ENCODE measurements around the gene CMTM6. TPM values are rescaled to one million over a fixed set of nuclear protein-coding genes. Genes with fewer than 3 reads are reported as not detected.
"Not testable (repeated sequence)": the region's sequence is repeated elsewhere in the genome, so short reads cannot be mapped to it uniquely, and the experiment has no call there.

The CMTM6 gene
- total RNA-seq, 1 experiment from 2014 or later: 100 TPM

GRCh38 chr3:32466808-32467207 is 35.8 kb downstream of the CMTM6 start:
- DNase-seq (ENCODE audit: low spot score): not testable (repeated sequence)

- not testable (repeated sequence) for DNase-seq (ENCODE audit: low spot score)
Measured at GRCh38 chr3:32464726-32465125, 37.9 kb downstream of the CMTM6 start.

- DNase-seq (ENCODE audit: low spot score): not testable (repeated sequence)
Measured at GRCh38 chr3:32463415-32463814, 39.2 kb downstream of the CMTM6 start.

GRCh38 chr3:32462191-32462986 is 40.3 kb downstream of the CMTM6 start:
- DNase-seq (ENCODE audit: low spot score): not testable (repeated sequence)

- not testable (repeated sequence) for DNase-seq (ENCODE audit: low spot score)
Measured at GRCh38 chr3:32460817-32461496, 41.7 kb downstream of the CMTM6 start.

GRCh38 chr3:32460031-32460749 is 42.5 kb downstream of the CMTM6 start:
- no peak for DNase-seq (ENCODE audit: low spot score)

- DNase-seq (ENCODE audit: low spot score): no peak
Measured at GRCh38 chr3:32459450-32459849, 43.2 kb downstream of the CMTM6 start.

- DNase-seq (ENCODE audit: low spot score): no peak
Measured at GRCh38 chr3:32457971-32458471, 44.6 kb downstream of the CMTM6 start.

- DNase-seq (ENCODE audit: low spot score): no peak
Measured at GRCh38 chr3:32456429-32457130, 46.1 kb downstream of the CMTM6 start.

- no peak for DNase-seq (ENCODE audit: low spot score)
Measured at GRCh38 chr3:32455609-32456428, 46.8 kb downstream of the CMTM6 start.

- DNase-seq (ENCODE audit: low spot score): no peak
Measured at GRCh38 chr3:32454731-32455608, 47.7 kb downstream of the CMTM6 start.

- no peak for DNase-seq (ENCODE audit: low spot score)
Measured at GRCh38 chr3:32454111-32454510, 48.5 kb downstream of the CMTM6 start.

GRCh38 chr3:32453346-32453745 is 49.3 kb downstream of the CMTM6 start:
- no peak for DNase-seq (ENCODE audit: low spot score)

GRCh38 chr3:32452009-32452408 is 50.6 kb downstream of the CMTM6 start:
- DNase-seq (ENCODE audit: low spot score): no peak

GRCh38 chr3:32450992-32451659 is 51.5 kb downstream of the CMTM6 start:
- no peak for DNase-seq (ENCODE audit: low spot score)

- DNase-seq (ENCODE audit: low spot score): no peak
Measured at GRCh38 chr3:32450426-32450825, 52.2 kb downstream of the CMTM6 start.

GRCh38 chr3:32449691-32450090 is 53.0 kb downstream of the CMTM6 start:
- DNase-seq (ENCODE audit: low spot score): no peak

GRCh38 chr3:32448686-32449474 is 53.8 kb downstream of the CMTM6 start:
- DNase-seq (ENCODE audit: low spot score): no peak
